Subcutaneous preadipocyte (primary cell): ENCODE measurements around the gene LYZL4. TPM values are rescaled to one million over a fixed set of nuclear protein-coding genes. Genes with fewer than 3 reads are reported as not detected.

Experiments
- total RNA-seq: library from RNA; depleted of rRNA; stranded (reverse); fragments of >200 nt; gene quantifications from 2 replicates; pipeline ENCODE4 v1.2.3, GENCODE V29; 2012

Gene LYZL4, protein sequence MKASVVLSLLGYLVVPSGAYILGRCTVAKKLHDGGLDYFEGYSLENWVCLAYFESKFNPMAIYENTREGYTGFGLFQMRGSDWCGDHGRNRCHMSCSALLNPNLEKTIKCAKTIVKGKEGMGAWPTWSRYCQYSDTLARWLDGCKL
- total RNA-seq, result not detected in 2 replicates

DNA sequence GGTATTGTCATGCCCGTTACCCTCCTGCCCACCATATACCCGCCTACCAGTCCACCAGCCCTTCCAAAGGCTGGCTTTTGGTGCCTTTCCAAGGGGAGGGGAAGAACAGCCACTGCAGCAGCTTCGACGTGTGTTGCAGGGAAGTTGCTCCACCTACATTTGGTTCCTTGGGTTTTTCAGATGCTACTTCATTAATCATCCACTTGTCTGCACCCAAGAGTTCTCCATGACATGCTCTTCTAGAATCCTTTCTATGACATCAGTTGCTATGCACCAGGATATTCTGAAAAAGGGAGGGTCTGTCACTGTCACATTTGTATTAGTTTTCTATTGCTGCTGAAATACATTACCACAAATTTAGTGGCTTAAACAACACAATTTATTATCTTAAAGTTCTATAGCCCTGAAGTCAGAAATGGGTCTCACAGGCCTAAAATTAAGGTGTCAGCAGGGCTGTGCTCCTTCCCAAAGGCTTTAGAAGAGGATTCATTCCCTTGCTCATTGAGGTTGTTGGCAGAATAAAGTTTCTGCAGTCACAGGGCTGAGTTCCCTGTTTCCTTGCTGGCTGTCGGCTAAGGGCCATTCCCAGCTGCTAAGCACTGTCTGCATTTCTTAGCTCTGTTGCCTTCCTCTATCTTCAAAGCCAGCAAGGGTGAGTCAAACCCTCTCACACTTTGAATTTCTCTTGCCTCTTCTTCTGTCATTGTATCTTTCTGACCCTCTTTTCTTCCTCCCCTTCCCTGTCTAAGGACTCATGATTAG lies at the start of gene LYZL4:
Gene LYZL4, minus strand, starts transcription at position 241 of the 762 bp plus-strand sequence. CDS start 3,359 bp downstream, outside the sequence.

Other genes with a start within 250 kb of the LYZL4 start
- gene CCK, start 144.4 kb downstream of the LYZL4 start, total RNA-seq, result 0.73 TPM in 1 of 2 replicates, not detected in the other
- gene VIPR1, start 92.0 kb upstream of the LYZL4 start, total RNA-seq, result not detected in 2 replicates
- gene SEC22C, start 171.4 kb upstream of the LYZL4 start, total RNA-seq, result 60.6 and 65.1 TPM in 2 replicates
- gene SS18L2, start 180.2 kb upstream of the LYZL4 start, total RNA-seq, result 17.6 and 22.4 TPM in 2 replicates
- 55.1 and 62.8 TPM in 2 replicates for gene NKTR, start 190.1 kb upstream of the LYZL4 start, total RNA-seq
- gene ZBTB47, start 243.1 kb upstream of the LYZL4 start, total RNA-seq, result 23.1 and 26.5 TPM in 2 replicates